GM18519 (cell line): ENCODE data around the gene CYS1.

Experiments
- ATAC-seq: cut with Tn5 transposase; IDR thresholded peaks from one replicate; pipeline ENCODE4 v1.9.1; 2021; ENCODE audit warnings: mild to moderate bottlenecking, moderate library complexity; ENCODE audit not compliant: unreplicated experiment, low FRiP score

Gene CYS1

GRCh38 chr2:10073706-10074105 lies 6.5 kb downstream of the CYS1 start:
- ATAC-seq: no peak

GRCh38 chr2:10072656-10073480 lies 7.3 kb downstream of the CYS1 start:
- ATAC-seq: peak; percentile 65

- no peak for ATAC-seq
Observed at GRCh38 chr2:10071595-10071994, 8.6 kb downstream of the CYS1 start.

- ATAC-seq: no peak
Observed at GRCh38 chr2:10071176-10071575, 9.0 kb downstream of the CYS1 start.

- no peak for ATAC-seq
Observed at GRCh38 chr2:10067881-10068280, 12.3 kb downstream of the CYS1 start.

GRCh38 chr2:10067330-10067729 lies 12.9 kb downstream of the CYS1 start:
- no peak for ATAC-seq

GRCh38 chr2:10065773-10066055 lies 14.5 kb downstream of the CYS1 start:
- ATAC-seq: no peak

GRCh38 chr2:10064932-10065772 lies 15.1 kb downstream of the CYS1 start:
- ATAC-seq: no peak

- no peak for ATAC-seq
Observed at GRCh38 chr2:10063566-10063965, 16.6 kb downstream of the CYS1 start.

GRCh38 chr2:10062931-10063365 lies 17.3 kb downstream of the CYS1 start:
- no peak for ATAC-seq

GRCh38 chr2:10061221-10061925 lies 18.8 kb downstream of the CYS1 start:
- no peak for ATAC-seq

GRCh38 chr2:10059552-10060335 lies 20.5 kb downstream of the CYS1 start:
- ATAC-seq: no peak

- ATAC-seq: no peak
Observed at GRCh38 chr2:10059016-10059351, 21.2 kb downstream of the CYS1 start.

GRCh38 chr2:10058251-10059015 lies 21.8 kb downstream of the CYS1 start:
- no peak for ATAC-seq

- no peak for ATAC-seq
Observed at GRCh38 chr2:10057231-10058107, 22.7 kb downstream of the CYS1 start.

GRCh38 chr2:10056439-10056838 lies 23.8 kb downstream of the CYS1 start:
- no peak for ATAC-seq

- no peak for ATAC-seq
Observed at GRCh38 chr2:10054976-10055375, 25.2 kb downstream of the CYS1 start.

GRCh38 chr2:10054424-10054823 lies 25.8 kb downstream of the CYS1 start:
- ATAC-seq: no peak

- no peak for ATAC-seq
Observed at GRCh38 chr2:10053351-10053750, 26.9 kb downstream of the CYS1 start.
